Fibroblast of the aortic adventitia (primary cell): ENCODE data around the gene MCU. TPM values are rescaled to one million over a fixed set of nuclear protein-coding genes. Genes with fewer than 3 reads are reported as not detected.
"Not testable (repeated sequence)": the region's sequence is repeated elsewhere in the genome, so short reads cannot be mapped to it uniquely, and the experiment has no call there.

Source experiments
- DNase-seq: peaks from one replicate; pipeline ENCODE4 v3.0.0-alpha.2; 2010; ENCODE audit warnings: low read depth
- H3K4me3 ChIP-seq: 2 replicates; pipeline ENCODE4 v1.5.1; 2011; ENCODE audit warnings: low read depth, mild to moderate bottlenecking, control low read depth, low read length, moderate library complexity
- total RNA-seq: library from RNA; depleted of rRNA; stranded (reverse); fragments of >200 nt; gene quantifications from 2 replicates; pipeline ENCODE4 v1.2.3, GENCODE V29; 2012; ENCODE audit warnings: low replicate concordance
- TF ChIP-seq, protein P1 (sequence below): IDR thresholded peaks from 2 replicates; pipeline ENCODE4 v1.5.1; 2011; ENCODE audit warnings: mild to moderate bottlenecking, low read length, control low read depth, inconsistent platforms; ENCODE audit not compliant: insufficient read depth

MCU gene
- total RNA-seq, 1 donor, result 32.5 TPM

DNA sequence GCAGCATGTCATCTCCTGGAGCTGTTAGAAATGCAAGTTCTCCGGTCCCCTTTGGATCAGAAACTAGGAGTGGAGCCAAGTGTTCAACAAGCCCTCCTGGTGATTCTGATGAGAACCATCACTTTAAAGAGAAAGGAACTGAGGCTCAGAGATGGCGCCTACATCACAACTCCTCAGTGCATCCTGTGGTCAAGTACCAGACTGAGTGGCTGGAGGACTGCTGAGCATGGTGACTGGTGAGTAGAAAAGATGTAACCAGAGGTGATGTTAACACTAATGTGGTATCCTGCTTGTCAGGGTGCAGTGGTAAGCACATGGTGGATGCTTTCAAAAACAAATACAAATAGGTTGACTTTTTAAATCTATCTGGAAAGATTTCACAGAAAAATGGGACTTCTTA, 198.1 kb downstream of the MCU start:
- DNase-seq, result no peak
- TF ChIP-seq, protein P1, sequence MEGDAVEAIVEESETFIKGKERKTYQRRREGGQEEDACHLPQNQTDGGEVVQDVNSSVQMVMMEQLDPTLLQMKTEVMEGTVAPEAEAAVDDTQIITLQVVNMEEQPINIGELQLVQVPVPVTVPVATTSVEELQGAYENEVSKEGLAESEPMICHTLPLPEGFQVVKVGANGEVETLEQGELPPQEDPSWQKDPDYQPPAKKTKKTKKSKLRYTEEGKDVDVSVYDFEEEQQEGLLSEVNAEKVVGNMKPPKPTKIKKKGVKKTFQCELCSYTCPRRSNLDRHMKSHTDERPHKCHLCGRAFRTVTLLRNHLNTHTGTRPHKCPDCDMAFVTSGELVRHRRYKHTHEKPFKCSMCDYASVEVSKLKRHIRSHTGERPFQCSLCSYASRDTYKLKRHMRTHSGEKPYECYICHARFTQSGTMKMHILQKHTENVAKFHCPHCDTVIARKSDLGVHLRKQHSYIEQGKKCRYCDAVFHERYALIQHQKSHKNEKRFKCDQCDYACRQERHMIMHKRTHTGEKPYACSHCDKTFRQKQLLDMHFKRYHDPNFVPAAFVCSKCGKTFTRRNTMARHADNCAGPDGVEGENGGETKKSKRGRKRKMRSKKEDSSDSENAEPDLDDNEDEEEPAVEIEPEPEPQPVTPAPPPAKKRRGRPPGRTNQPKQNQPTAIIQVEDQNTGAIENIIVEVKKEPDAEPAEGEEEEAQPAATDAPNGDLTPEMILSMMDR, result no peak
- no peak overlapping the region for H3K4me3 ChIP-seq

DNA sequence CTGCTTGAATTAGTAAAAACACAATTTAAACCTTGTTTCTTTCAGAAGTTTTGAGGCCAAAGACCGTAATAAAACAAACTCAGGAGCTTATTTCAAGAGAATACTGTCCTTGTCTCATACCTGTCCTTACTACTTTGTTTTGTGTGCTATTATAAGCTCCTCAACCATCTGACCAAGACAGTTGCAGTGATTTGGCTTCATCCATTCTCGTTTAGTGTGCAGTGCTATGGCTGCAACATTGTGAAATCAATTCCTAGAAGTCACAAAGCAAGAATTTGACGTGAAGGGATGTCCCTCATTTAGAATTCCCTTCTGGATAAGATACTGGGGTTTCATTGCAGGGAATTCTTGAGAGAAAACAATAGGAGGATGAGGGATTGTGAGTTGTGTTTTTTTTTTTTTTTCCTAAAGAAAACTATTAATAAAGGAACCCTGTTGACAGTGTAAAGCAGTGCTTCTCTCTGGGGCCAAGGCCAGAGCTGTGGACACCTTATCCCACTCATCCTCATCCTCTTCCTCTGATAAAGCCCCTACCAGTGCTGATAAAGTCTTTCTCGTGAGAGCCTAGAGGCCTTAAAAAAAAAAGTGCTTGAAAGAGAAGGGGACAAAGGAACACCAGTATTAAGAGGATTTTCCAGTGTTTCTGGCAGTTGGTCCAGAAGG, 201.3 kb downstream of the MCU start, which contains the start of gene OIT3:
Gene OIT3, plus strand, starts transcription at position 604 of the 663 bp plus-strand sequence. CDS start 60 bp downstream, outside the sequence.
- DNase-seq, result no peak
- TF ChIP-seq, protein P1, result no peak
- no peak within 1 kb of the TSS for H3K4me3 ChIP-seq

DNA sequence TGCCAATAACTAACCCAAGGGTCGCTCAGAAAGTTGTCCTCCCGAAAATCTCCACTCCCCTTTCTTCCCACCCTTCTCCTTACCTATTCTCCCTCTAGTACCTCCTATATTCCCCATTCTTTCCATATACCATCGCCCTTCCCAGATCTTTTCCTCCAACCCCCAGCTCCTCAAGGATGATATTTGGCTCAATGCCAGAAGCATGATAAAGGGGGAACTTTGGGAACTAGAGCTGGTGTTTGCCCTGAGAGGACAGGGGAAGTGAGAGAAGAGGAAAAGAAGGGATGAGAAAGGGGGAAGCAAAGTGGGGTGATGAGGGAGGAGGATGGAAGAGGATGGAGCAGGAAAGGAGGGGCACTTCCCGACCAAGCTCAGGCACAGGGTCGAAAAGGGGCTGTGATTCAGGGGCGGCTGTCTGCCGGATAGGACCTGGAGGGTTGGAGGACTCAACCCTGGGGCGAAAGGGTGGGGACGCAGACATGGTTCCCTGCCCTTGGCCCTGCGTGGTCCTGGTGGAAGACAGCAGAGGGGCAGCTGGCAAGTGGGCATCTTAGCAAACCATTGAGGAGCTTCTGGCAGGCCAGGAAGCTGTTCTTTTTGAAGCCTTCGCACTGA, 203.4 kb downstream of the MCU start:
- H3K4me3 ChIP-seq, result no peak overlapping the region
- TF ChIP-seq, protein P1, result no peak
- no peak for DNase-seq

DNA sequence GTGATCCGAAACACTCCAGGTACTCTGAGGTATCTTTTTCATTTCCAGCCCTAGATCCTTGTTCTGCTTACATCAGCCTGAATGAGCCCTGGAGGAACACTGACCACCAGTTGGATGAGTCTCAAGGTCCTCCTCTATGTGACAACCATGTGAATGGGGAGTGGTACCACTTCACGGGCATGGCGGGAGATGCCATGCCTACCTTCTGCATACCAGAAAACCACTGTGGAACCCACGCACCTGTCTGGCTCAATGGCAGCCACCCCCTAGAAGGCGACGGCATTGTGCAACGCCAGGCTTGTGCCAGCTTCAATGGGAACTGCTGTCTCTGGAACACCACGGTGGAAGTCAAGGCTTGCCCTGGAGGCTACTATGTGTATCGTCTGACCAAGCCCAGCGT, 206.7 kb downstream of the MCU start:
- TF ChIP-seq, protein P1, result no peak
- no peak overlapping the region for H3K4me3 ChIP-seq
- no peak for DNase-seq

DNA sequence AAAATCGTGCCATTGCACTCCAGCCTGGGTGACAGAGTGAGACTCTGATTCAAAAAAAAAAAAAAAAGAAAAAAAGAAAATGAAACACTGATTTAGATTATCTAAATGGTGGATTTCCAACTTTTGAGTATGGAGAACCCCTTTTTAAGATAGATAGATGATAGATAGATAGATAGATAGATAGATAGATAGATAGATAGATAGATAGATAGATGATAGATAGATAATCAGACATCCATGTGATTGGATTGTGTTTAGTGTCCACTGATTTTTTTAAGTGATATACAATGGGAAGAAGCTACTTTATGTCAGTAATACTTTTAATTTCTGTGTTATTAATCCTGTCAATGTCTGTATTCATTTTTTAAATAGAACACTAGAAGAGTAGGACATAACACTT, 207.6 kb downstream of the MCU start:
- H3K4me3 ChIP-seq, result no peak overlapping the region
- TF ChIP-seq, protein P1, result no peak
- no peak for DNase-seq

DNA sequence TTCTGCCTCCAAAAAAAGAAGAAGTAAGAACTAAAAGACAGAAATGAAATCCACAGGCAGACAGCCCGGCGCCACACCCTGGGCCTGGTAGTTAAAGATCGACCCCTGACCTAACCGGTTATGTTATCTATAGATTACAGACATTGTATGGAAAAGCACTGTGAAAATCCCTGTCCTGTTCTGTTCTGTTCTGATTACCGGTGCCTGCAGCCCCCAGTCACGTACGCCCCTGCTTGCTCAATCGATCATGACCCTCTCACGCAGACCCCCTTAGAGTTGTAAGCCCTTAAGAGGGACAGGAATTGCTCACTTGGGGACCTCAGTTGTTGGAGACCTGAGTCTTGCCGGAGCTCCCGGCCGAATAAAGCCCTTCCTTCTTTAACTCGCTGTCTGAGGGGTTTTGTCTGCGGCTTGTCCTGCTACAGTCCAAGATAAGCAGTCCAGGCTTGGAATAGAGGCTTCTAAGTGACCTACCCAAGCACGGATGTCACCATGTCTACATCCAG, 212.1 kb downstream of the MCU start:
- H3K4me3 ChIP-seq, DNase-seq: not testable (repeated sequence)

DNA sequence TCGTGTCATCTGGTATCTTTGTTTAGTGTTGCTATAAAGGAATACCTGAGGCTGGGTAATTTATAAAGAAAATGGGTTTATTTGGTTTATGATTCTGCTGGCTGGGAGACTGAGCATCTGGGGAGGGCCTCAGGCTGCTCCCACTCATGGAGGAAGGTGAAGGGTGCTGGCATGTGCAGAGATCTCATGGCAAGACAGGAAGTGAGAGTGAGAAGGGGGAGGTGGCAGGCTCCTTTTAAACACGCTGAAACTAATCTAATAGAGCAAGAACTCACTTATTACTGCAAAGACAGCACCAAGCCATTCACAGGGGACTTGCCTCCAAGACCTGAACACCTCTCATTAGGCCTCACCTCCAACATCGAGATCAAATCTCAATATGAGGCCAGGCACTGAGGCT, 212.9 kb downstream of the MCU start:
- TF ChIP-seq, protein P1, result no peak
- DNase-seq, result no peak
- no peak overlapping the region for H3K4me3 ChIP-seq
